Measurements from ENCODE around the gene IFIT3.

GRCh38 chr10:89371987-89372386 lies 44.2 kb downstream of the IFIT3 start:
- TF ChIP-seq CTCF (IDR thresholded peaks at IDR 0.05), result no peak
- TF ChIP-seq BCL3 (IDR thresholded peaks at IDR 0.05), result no peak
- no peak for TF ChIP-seq HDAC2 (IDR thresholded peaks at IDR 0.05)
- no peak for TF ChIP-seq MAX (IDR thresholded peaks at IDR 0.05)
- no peak for TF ChIP-seq REST (IDR thresholded peaks at IDR 0.05)
- TF ChIP-seq NR3C1 (IDR thresholded peaks at IDR 0.05), result no peak
- TF ChIP-seq PBX3 (IDR thresholded peaks at IDR 0.05), result no peak

Data from A549 (cell line).